SK-N-SH (cell line): ENCODE data around the gene MTA3.

Experiments
- ELF1 ChIP-seq: IDR thresholded peaks from 2 replicates; pipeline ENCODE4 v1.4.0; 2012
- NFIC ChIP-seq: IDR thresholded peaks from 2 replicates; pipeline ENCODE4 v1.4.0; 2012; ENCODE audit warnings: borderline replicate concordance
- RAD21 ChIP-seq: IDR thresholded peaks from 2 replicates; pipeline ENCODE4 v1.6.1; 2012; ENCODE audit warnings: mild to moderate bottlenecking, low read length
- SIN3A ChIP-seq: IDR thresholded peaks from 2 replicates; pipeline ENCODE4 v1.6.1; 2012; ENCODE audit warnings: low read depth, mild to moderate bottlenecking, low read length, moderate library complexity, borderline replicate concordance
- TF ChIP-seq, protein P1 (sequence below): fragments of 200-600 bp; sonication (generic); IDR thresholded peaks from 2 replicates; pipeline ENCODE4 v1.6.1; 2017; ENCODE audit warnings: antibody characterized with exemption, mild to moderate bottlenecking, moderate library complexity
- TF ChIP-seq, protein P2 (sequence below): IDR thresholded peaks from 2 replicates; pipeline ENCODE4 v1.6.1; 2012; ENCODE audit warnings: mild to moderate bottlenecking, low read depth, low read length, moderate library complexity
- TF ChIP-seq, protein P3 (sequence below): IDR thresholded peaks from 2 replicates; pipeline ENCODE4 v1.4.0; 2012; ENCODE audit warnings: low read depth

DNA sequence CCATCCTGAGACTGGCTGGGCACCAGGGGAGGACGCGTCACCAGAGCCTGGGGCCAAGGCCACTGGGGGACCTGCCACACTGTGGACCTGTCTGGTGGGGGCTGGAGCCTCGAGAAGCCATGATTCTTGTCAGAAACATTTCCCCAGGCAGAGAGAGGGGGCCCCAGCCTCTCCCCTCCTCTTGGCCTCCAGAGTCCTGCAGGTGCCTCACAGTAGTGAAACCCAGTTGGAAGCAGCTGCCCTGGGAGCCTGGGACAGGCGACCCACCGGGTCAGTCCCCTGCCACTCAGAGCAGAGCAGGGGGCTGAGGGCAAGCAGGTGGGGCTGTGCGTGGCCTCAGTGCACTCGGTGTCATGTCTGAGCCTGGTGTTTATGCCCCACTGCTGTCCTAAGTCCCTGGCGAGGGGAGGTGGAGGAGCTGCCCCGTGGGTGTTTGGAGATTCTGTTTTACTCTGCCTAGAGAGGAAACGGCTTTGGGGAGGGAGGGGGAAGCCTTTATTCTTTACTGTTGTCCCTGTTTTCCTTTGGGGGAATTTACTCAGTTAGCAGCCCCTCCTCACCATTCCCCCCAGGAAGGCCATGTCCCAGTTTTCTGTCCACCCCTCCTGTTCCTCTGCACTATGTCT, 187.8 kb downstream of the MTA3 start:
- TF ChIP-seq RAD21, result no peak
- TF ChIP-seq, protein P1, sequence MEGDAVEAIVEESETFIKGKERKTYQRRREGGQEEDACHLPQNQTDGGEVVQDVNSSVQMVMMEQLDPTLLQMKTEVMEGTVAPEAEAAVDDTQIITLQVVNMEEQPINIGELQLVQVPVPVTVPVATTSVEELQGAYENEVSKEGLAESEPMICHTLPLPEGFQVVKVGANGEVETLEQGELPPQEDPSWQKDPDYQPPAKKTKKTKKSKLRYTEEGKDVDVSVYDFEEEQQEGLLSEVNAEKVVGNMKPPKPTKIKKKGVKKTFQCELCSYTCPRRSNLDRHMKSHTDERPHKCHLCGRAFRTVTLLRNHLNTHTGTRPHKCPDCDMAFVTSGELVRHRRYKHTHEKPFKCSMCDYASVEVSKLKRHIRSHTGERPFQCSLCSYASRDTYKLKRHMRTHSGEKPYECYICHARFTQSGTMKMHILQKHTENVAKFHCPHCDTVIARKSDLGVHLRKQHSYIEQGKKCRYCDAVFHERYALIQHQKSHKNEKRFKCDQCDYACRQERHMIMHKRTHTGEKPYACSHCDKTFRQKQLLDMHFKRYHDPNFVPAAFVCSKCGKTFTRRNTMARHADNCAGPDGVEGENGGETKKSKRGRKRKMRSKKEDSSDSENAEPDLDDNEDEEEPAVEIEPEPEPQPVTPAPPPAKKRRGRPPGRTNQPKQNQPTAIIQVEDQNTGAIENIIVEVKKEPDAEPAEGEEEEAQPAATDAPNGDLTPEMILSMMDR, result no peak
- TF ChIP-seq, protein P2, sequence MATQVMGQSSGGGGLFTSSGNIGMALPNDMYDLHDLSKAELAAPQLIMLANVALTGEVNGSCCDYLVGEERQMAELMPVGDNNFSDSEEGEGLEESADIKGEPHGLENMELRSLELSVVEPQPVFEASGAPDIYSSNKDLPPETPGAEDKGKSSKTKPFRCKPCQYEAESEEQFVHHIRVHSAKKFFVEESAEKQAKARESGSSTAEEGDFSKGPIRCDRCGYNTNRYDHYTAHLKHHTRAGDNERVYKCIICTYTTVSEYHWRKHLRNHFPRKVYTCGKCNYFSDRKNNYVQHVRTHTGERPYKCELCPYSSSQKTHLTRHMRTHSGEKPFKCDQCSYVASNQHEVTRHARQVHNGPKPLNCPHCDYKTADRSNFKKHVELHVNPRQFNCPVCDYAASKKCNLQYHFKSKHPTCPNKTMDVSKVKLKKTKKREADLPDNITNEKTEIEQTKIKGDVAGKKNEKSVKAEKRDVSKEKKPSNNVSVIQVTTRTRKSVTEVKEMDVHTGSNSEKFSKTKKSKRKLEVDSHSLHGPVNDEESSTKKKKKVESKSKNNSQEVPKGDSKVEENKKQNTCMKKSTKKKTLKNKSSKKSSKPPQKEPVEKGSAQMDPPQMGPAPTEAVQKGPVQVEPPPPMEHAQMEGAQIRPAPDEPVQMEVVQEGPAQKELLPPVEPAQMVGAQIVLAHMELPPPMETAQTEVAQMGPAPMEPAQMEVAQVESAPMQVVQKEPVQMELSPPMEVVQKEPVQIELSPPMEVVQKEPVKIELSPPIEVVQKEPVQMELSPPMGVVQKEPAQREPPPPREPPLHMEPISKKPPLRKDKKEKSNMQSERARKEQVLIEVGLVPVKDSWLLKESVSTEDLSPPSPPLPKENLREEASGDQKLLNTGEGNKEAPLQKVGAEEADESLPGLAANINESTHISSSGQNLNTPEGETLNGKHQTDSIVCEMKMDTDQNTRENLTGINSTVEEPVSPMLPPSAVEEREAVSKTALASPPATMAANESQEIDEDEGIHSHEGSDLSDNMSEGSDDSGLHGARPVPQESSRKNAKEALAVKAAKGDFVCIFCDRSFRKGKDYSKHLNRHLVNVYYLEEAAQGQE, result no peak
- no peak for TF ChIP-seq NFIC
- no peak for TF ChIP-seq ELF1
- TF ChIP-seq, protein P3, sequence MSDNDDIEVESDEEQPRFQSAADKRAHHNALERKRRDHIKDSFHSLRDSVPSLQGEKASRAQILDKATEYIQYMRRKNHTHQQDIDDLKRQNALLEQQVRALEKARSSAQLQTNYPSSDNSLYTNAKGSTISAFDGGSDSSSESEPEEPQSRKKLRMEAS, result no peak
- TF ChIP-seq SIN3A, result no peak
